H1 (cell line): Measurements from ENCODE around the gene FAM9C. TPM values are rescaled to one million over a fixed set of nuclear protein-coding genes. Genes with fewer than 3 reads are reported as not detected.

ENCODE experiments used
- CTCF ChIA-PET: fragments of 300-600 bp; sonication (Branson Sonifier 250); formaldehyde crosslinking; loops from one replicate; lab custom pipeline; 2021; ENCODE audit not compliant: partially characterized antibody; lab: Charles Lee
- POLR2A ChIA-PET: fragments of 300-600 bp; sonication (Branson Sonifier 250); formaldehyde crosslinking; loops from one replicate; lab custom pipeline; 2021; ENCODE audit warnings: inconsistent platforms; ENCODE audit not compliant: partially characterized antibody; lab: Charles Lee
- DNase-seq, 2 experiments: peaks; one replicate each; pipeline versions ENCODE4 v3.0.0 to v3.0.0-alpha.2; 2010 to 2022; ENCODE audit warnings: low spot score in 2 of 2, low read depth in 1 of 2, mixed read lengths in 1 of 2
- FAIRE-seq: peaks from 2 replicates; lab custom pipeline; 2011; peaks lifted over from hg19 to GRCh38; lab: Jason Lieb, UNC
- H2AFZ ChIP-seq: 2 replicates; pipeline ENCODE4 v1.8.1; 2012; ENCODE audit warnings: low read length, inconsistent platforms
- H2AK5ac ChIP-seq: 2 replicates; pipeline ENCODE4 v1.6.1; 2013; ENCODE audit warnings: low read depth, low read length
- H2BK120ac ChIP-seq: replicated peaks from 2 replicates; pipeline ENCODE3; 2013; ENCODE audit warnings: low read depth, low read length, inconsistent platforms
- H2BK12ac ChIP-seq: 2 replicates; pipeline ENCODE4 v1.6.1; 2013; ENCODE audit warnings: low read depth, low read length
- H2BK15ac ChIP-seq: 2 replicates; pipeline ENCODE4 v1.6.1; 2013; ENCODE audit warnings: low read length
- H2BK20ac ChIP-seq: 2 replicates; pipeline ENCODE4 v1.6.1; 2013; ENCODE audit warnings: low read length
- H2BK5ac ChIP-seq: 2 replicates; pipeline ENCODE4 v1.6.1; 2013; ENCODE audit warnings: low read depth, low read length
- H3K14ac ChIP-seq: 2 replicates; pipeline ENCODE4 v1.6.1; 2013; ENCODE audit warnings: inconsistent platforms; ENCODE audit not compliant: insufficient read length
- H3K18ac ChIP-seq: 2 replicates; pipeline ENCODE4 v1.6.1; 2013; ENCODE audit warnings: low read length; ENCODE audit errors: extremely low read depth
- H3K23ac ChIP-seq: 2 replicates; pipeline ENCODE4 v1.6.1; 2013; ENCODE audit warnings: inconsistent platforms; ENCODE audit not compliant: insufficient read length
- H3K23me2 ChIP-seq: 2 replicates; pipeline ENCODE4 v1.6.1; 2013; ENCODE audit warnings: low read depth, low read length
- H3K27ac ChIP-seq: 2 replicates; pipeline ENCODE4 v1.6.1; 2011; ENCODE audit warnings: low read depth, low read length, inconsistent platforms
- H3K27me3 ChIP-seq, 4 experiments: replicated peaks in 1 of 4; 1 replicate in 1 of 4; 2 replicates in 3 of 4; pipeline versions ENCODE4 v1.6.1 to v1.8.1; 2011 to 2013; ENCODE audit warnings: low read length in 3 of 4, mild to moderate bottlenecking in 3 of 4, inconsistent platforms in 2 of 4, mixed read lengths in 2 of 4, moderate library complexity in 1 of 4; ENCODE audit not compliant: control insufficient read depth in 3 of 4, insufficient read depth in 3 of 4; ENCODE audit errors: extremely low read depth in 1 of 4
- H3K36me3 ChIP-seq, 4 experiments: 2 replicates each; pipeline versions ENCODE4 v1.6.1 to v1.8.1; 2011 to 2013; ENCODE audit warnings: mild to moderate bottlenecking in 4 of 4, low read length in 3 of 4, moderate library complexity in 2 of 4, control low read depth in 1 of 4, inconsistent platforms in 1 of 4; ENCODE audit not compliant: insufficient read depth in 4 of 4, control insufficient read depth in 2 of 4
- H3K4ac ChIP-seq: replicated peaks from 2 replicates; pipeline ENCODE3; 2013; ENCODE audit warnings: low read length, low read depth, mixed read lengths, inconsistent platforms; ENCODE audit not compliant: insufficient read length
- H3K4me1 ChIP-seq, 4 experiments: replicated peaks in 1 of 4; 1 replicate in 1 of 4; 2 replicates in 3 of 4; pipeline versions ENCODE4 v1.6.1 to v1.8.1; 2011 to 2013; ENCODE audit warnings: low read length in 3 of 4, inconsistent platforms in 2 of 4, mixed read lengths in 1 of 4; ENCODE audit not compliant: insufficient read depth in 4 of 4, control insufficient read depth in 3 of 4
- H3K4me2 ChIP-seq, 2 experiments: 2 replicates each; pipeline versions ENCODE4 v1.6.1 to v1.8.1; 2011 to 2013; ENCODE audit warnings: low read depth in 2 of 2, low read length in 2 of 2, control low read depth in 1 of 2, inconsistent platforms in 1 of 2, mild to moderate bottlenecking in 1 of 2; ENCODE audit not compliant: insufficient read depth in 1 of 2
- H3K4me3 ChIP-seq, 4 experiments: fragments of 200-600, 300-600 bp in 1 of 4; sonication (generic), shearing (Covaris generic), sonication (Bioruptor Twin) in 1 of 4; 2 replicates each; pipeline versions ENCODE4 v1.5.1 to v1.8.1; 2011 to 2016; ENCODE audit warnings: low read length in 4 of 4, low read depth in 3 of 4, control low read depth in 2 of 4, inconsistent platforms in 2 of 4, mild to moderate bottlenecking in 2 of 4, mixed read lengths in 1 of 4, moderate library complexity in 1 of 4; ENCODE audit not compliant: insufficient read depth in 2 of 4; ENCODE audit errors: extremely low read depth in 1 of 4
- H3K56ac ChIP-seq: replicated peaks from 2 replicates; pipeline ENCODE3; 2013; ENCODE audit warnings: low read depth, mild to moderate bottlenecking, mixed read lengths, low read length, inconsistent platforms; ENCODE audit not compliant: insufficient read length
- H3K79me1 ChIP-seq: 2 replicates; pipeline ENCODE4 v1.6.1; 2013; ENCODE audit warnings: low read depth, low read length, control low read depth
- H3K79me2 ChIP-seq, 2 experiments: 2 replicates each; pipeline versions ENCODE4 v1.6.1 to v1.8.1; 2012 to 2013; ENCODE audit warnings: low read length in 2 of 2, mild to moderate bottlenecking in 2 of 2, inconsistent platforms in 1 of 2; ENCODE audit not compliant: insufficient read depth in 2 of 2, control insufficient read depth in 1 of 2
- H3K9ac ChIP-seq, 4 experiments: replicated peaks in 1 of 4; 1 replicate in 1 of 4; 2 replicates in 3 of 4; pipeline versions ENCODE4 v1.6.1 to v1.8.1; 2011 to 2013; ENCODE audit warnings: low read depth in 3 of 4, low read length in 3 of 4, control low read depth in 2 of 4, mild to moderate bottlenecking in 2 of 4, moderate library complexity in 2 of 4, inconsistent platforms in 1 of 4; ENCODE audit errors: extremely low read depth in 1 of 4
- H3K9me3 ChIP-seq, 2 experiments: 2 replicates each; pipeline versions ENCODE4 v1.6.1 to v1.8.1; 2012 to 2013; ENCODE audit warnings: mild to moderate bottlenecking in 2 of 2, moderate library complexity in 2 of 2, control low read depth in 1 of 2, inconsistent platforms in 1 of 2, low read depth in 1 of 2, low read length in 1 of 2, mixed read lengths in 1 of 2; ENCODE audit not compliant: insufficient read depth in 2 of 2
- H4K20me1 ChIP-seq, 2 experiments: replicated peaks in 1 of 2; 2 replicates each; pipeline versions ENCODE3 to v1.8.1; 2011 to 2013; ENCODE audit warnings: inconsistent platforms in 2 of 2, low read length in 2 of 2, mild to moderate bottlenecking in 1 of 2; ENCODE audit not compliant: insufficient read depth in 2 of 2, control insufficient read depth in 1 of 2
- H4K5ac ChIP-seq: 2 replicates; pipeline ENCODE4 v1.6.1; 2013; ENCODE audit warnings: low read length, low read depth, mixed read lengths, inconsistent platforms; ENCODE audit not compliant: insufficient read length
- H4K8ac ChIP-seq: 2 replicates; pipeline ENCODE4 v1.8.0; 2013; ENCODE audit warnings: mild to moderate bottlenecking, moderate library complexity, low read length, inconsistent platforms; ENCODE audit not compliant: insufficient read depth; ENCODE audit errors: extremely low read depth
- H4K91ac ChIP-seq: replicated peaks from 2 replicates; pipeline ENCODE3; 2013; ENCODE audit warnings: low read length, mixed read lengths, inconsistent platforms; ENCODE audit not compliant: insufficient read length
- BCL11A ChIP-seq, 2 experiments: IDR thresholded peaks; one replicate each; pipeline ENCODE4 v1.6.1; 2011; ENCODE audit warnings: low read depth in 2 of 2, low read length in 2 of 2, mild to moderate bottlenecking in 2 of 2
- CBX5 ChIP-seq: fragments of 300-800, 300-1000 bp; sonication (generic); IDR thresholded peaks from 2 replicates; pipeline ENCODE4 v1.7.1; 2016; ENCODE audit warnings: antibody characterized with exemption, low read length, low read depth
- CREB1 ChIP-seq: IDR thresholded peaks from 2 replicates; pipeline ENCODE4 v1.6.1; 2012; ENCODE audit warnings: inconsistent platforms
- E2F6 ChIP-seq: IDR thresholded peaks from 2 replicates; pipeline ENCODE4 v1.6.1; 2012; ENCODE audit warnings: inconsistent platforms
- EGR1 ChIP-seq: IDR thresholded peaks from 2 replicates; pipeline ENCODE4 v1.6.1; 2011; ENCODE audit warnings: low read depth, low read length, borderline replicate concordance
- FOSL1 ChIP-seq: IDR thresholded peaks from 2 replicates; pipeline ENCODE4 v1.6.1; 2011; ENCODE audit warnings: mild to moderate bottlenecking, low read depth, low read length, moderate library complexity; ENCODE audit not compliant: insufficient read depth
- NANOG ChIP-seq: IDR thresholded peaks from 2 replicates; pipeline ENCODE4 v1.6.1; 2011; ENCODE audit warnings: low read length, low read depth, mild to moderate bottlenecking, inconsistent platforms; ENCODE audit not compliant: insufficient read depth, poor library complexity, severe bottlenecking
- RXRA ChIP-seq: IDR thresholded peaks from 2 replicates; pipeline ENCODE4 v1.6.1; 2011; ENCODE audit warnings: low read depth, mild to moderate bottlenecking, low read length, moderate library complexity; ENCODE audit not compliant: insufficient read depth
- SIRT6 ChIP-seq: IDR thresholded peaks from one replicate; pipeline ENCODE4 v1.7.1; 2012; ENCODE audit warnings: low read length, inconsistent platforms
- SIX5 ChIP-seq: IDR thresholded peaks from 2 replicates; pipeline ENCODE4 v1.6.1; 2011; ENCODE audit warnings: mild to moderate bottlenecking, low read depth, low read length
- TEAD4 ChIP-seq: IDR thresholded peaks from 2 replicates; pipeline ENCODE4 v1.6.1; 2012; ENCODE audit warnings: low read depth, low read length, inconsistent platforms, mixed read lengths
- ZNF274 ChIP-seq: IDR thresholded peaks from 2 replicates; pipeline ENCODE4 v1.7.0; 2012; ENCODE audit warnings: low read length, borderline replicate concordance; ENCODE audit errors: extremely low read depth
- WGBS, 2 experiments: shearing (Covaris generic) in 1 of 2; methylation state at CpG; one replicate each; pipeline versions ENCODE4 v1.1.6 to v1.1.7; 2013 to 2015; ENCODE audit warnings: low lambda C conversion rate in 2 of 2, mixed read lengths in 2 of 2, inconsistent platforms in 1 of 2, low coverage in 1 of 2, missing lambda C conversion rate in 1 of 2; ENCODE audit not compliant: insufficient replicate concordance in 2 of 2, insufficient coverage in 1 of 2, insufficient read length in 1 of 2; ENCODE audit errors: extremely low coverage in 1 of 2, missing lambda C conversion rate in 1 of 2; 5-methylcytosine and 5-hydroxymethylcytosine counted together
- polyA plus RNA-seq, 7 experiments: library from polyadenylated mRNA; depleted of rRNA in 3 of 7; stranded (reverse) in 5 of 7; unstranded in 2 of 7; fragments of >200 nt in 5 of 7; fragments of 200-250 nt in 2 of 7; gene quantifications; 1 replicate in 5 of 7; 2 replicates in 1 of 7; 4 replicates in 1 of 7; pipeline versions ENCODE4 v1.2.1 to v1.2.3, GENCODE V29; 2011 to 2013; ENCODE audit warnings: missing spikeins in 2 of 7, mixed read lengths in 2 of 7
- total RNA-seq: library from RNA; stranded (reverse); fragmentation: NEBNext Ultra II Directional; extraction: Animal tissue kit (Norgen Biotek cat#: 25700); gene quantifications from 2 replicates; pipeline ENCODE4 v1.2.1, GENCODE V29; 2021

Gene FAM9C
- total and polyA plus RNA-seq, 2 of the 8 experiments (the other 6 are each of a cell fraction or from before 2014, with no cell fraction given), result not detected

GRCh38 chrX:13051529-13052172 is 7.2 kb upstream of the FAM9C start:
- Histone ChIP-seq H4K8ac (no peak overlapping the region), H3K9me3 (no peaks in the 10 kb centered on the region), H2BK5ac (no peak overlapping the region), H2BK12ac (no peak overlapping the region), H3K36me3 (no peaks in the 10 kb centered on the region), H3K23ac (no peak overlapping the region), H3K79me1 (no peaks in the 10 kb centered on the region), H4K91ac (no peak overlapping the region), H4K5ac (no peak overlapping the region), H3K4me3 (no peak overlapping the region), H2BK120ac (no peak overlapping the region), H2AK5ac (no peak overlapping the region), H3K79me2 (no peaks in the 10 kb centered on the region), H3K18ac (no peak overlapping the region), H3K14ac (no peak overlapping the region), H3K4me1 (no peaks in the 10 kb centered on the region), H3K27me3 (no peaks in the 10 kb centered on the region), H3K4me2 (no peak overlapping the region), H3K9ac (no peak overlapping the region), H2BK20ac (no peak overlapping the region), H3K23me2 (no peaks in the 10 kb centered on the region), H3K4ac (no peak overlapping the region), H3K27ac (no peak overlapping the region), H2BK15ac (no peak overlapping the region), H2AFZ (no peak overlapping the region), H4K20me1 (no peaks in the 10 kb centered on the region), H3K56ac (no peak overlapping the region)
- FAIRE-seq (peak; percentile 24), DNase-seq (no peak)
- WGBS, 2 experiments, result 97% methylated on average over 4 of the region's 4 CpGs; no CpG with 5 or more reads in 1 of the 2 experiments
- POLR2A ChIA-PET, result interaction anchor here (0.7 kb wide), 1 partner anchor 75 kb away, joined by 3 read pairs; no protein-coding TSS in a partner anchor
- CTCF ChIA-PET, result interaction anchor here (1.8 kb wide), 1 partner anchor 237 kb away, joined by 4 read pairs; no protein-coding TSS in a partner anchor
- TF ChIP-seq RXRA, result no peak
- TF ChIP-seq NANOG, result no peak
- TF ChIP-seq EGR1, result no peak
- no peak for TF ChIP-seq CBX5
- no peak for TF ChIP-seq E2F6
- no peak for TF ChIP-seq SIX5
- TF ChIP-seq ZNF274, result no peak
- no peak for TF ChIP-seq SIRT6
- no peak for TF ChIP-seq TEAD4
- no peak for TF ChIP-seq FOSL1
- no peak for TF ChIP-seq BCL11A (IDR thresholded peaks at IDR 0.05; ENCODE audit: low read depth in 2 of 2, low read length in 2 of 2)
- no peak for TF ChIP-seq CREB1
